AG09309 (cell line): ENCODE results near the gene EEPD1.
"Not testable (repeated sequence)": the region's sequence is repeated elsewhere in the genome, so short reads cannot be mapped to it uniquely, and the experiment has no call there.

Experiments
- DNase-seq: peaks from one replicate; pipeline ENCODE4 v3.0.0-alpha.2; 2010; ENCODE audit warnings: low read depth
- H3K4me3 ChIP-seq: 2 replicates; pipeline ENCODE4 v1.5.1; 2011; ENCODE audit warnings: mild to moderate bottlenecking, low read depth, low read length, moderate library complexity; ENCODE audit not compliant: control insufficient read depth
- TF ChIP-seq, protein P1 (sequence below): IDR thresholded peaks from 2 replicates; pipeline ENCODE4 v1.5.1; 2011; ENCODE audit warnings: mild to moderate bottlenecking, low read depth, low read length, inconsistent platforms; ENCODE audit not compliant: insufficient read depth, control insufficient read depth; ENCODE audit errors: missing control alignments

The EEPD1 gene

GRCh38 chr7:36238138-36238537 lies 85.1 kb downstream of the EEPD1 start:
- TF ChIP-seq, protein P1, sequence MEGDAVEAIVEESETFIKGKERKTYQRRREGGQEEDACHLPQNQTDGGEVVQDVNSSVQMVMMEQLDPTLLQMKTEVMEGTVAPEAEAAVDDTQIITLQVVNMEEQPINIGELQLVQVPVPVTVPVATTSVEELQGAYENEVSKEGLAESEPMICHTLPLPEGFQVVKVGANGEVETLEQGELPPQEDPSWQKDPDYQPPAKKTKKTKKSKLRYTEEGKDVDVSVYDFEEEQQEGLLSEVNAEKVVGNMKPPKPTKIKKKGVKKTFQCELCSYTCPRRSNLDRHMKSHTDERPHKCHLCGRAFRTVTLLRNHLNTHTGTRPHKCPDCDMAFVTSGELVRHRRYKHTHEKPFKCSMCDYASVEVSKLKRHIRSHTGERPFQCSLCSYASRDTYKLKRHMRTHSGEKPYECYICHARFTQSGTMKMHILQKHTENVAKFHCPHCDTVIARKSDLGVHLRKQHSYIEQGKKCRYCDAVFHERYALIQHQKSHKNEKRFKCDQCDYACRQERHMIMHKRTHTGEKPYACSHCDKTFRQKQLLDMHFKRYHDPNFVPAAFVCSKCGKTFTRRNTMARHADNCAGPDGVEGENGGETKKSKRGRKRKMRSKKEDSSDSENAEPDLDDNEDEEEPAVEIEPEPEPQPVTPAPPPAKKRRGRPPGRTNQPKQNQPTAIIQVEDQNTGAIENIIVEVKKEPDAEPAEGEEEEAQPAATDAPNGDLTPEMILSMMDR = no peak
- no peak for DNase-seq
- H3K4me3 ChIP-seq = no peak overlapping the region

DNA sequence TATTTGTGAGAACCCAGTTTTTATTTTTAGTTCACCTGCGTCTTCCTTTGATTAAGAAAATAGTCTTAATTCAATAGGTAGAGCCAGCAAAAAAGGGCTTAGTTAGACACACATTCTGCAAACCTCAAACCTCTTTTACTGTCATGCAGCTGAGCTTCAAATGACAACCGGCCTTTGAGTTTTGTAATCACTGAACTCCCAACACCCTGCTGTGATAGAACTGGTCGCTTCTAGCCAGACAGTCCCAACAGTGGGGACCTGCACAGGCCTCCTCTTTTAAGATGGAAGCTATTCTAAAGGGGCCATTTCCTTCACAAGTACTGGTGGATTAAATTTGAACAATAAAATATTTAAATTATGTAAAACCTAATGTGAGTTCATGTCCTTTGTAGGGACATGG lies 90.3 kb downstream of the EEPD1 start:
- DNase-seq, H3K4me3 ChIP-seq: not testable (repeated sequence)

- not testable (repeated sequence) for H3K4me3 ChIP-seq, DNase-seq
Measured at GRCh38 chr7:36244001-36244400, 90.9 kb downstream of the EEPD1 start.

- no peak overlapping the region for H3K4me3 ChIP-seq
- TF ChIP-seq, protein P1 = no peak
- no peak for DNase-seq
Measured at GRCh38 chr7:36244429-36244828, 91.4 kb downstream of the EEPD1 start.

DNA sequence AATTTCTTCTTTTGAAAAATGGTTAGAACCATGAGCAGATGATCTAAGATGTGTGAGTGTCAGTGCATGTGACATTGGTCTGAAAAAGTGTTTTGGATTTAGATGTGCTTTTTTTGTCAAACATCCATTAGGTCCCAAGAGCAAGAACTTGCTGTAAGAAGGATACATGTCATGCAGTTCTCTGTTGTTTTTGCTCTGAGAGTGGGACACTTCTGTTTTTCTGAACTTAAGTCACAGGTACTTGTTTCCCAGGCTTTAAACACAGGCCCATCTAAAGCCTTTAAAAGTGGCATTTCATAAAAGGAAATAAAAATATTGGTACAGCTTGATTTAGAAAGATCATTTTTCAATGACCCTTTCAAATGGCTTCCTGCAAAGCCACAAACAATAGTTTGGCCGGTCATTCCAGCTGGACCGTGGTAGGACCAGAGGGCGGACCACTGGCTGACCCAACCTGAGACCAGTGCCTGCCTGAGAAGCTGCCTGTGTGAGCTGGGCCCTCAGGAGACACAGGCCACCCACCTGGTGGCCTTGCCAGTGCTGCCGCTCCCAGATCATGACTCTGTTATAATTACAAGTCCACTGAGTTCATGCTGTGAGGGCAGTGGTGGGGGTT lies 92.7 kb downstream of the EEPD1 start:
- TF ChIP-seq, protein P1 = no peak
- H3K4me3 ChIP-seq = no peak overlapping the region
- DNase-seq = no peak

- no peak for DNase-seq
- no peak overlapping the region for H3K4me3 ChIP-seq
- TF ChIP-seq, protein P1 = no peak
Measured at GRCh38 chr7:36249091-36249490, 96.0 kb downstream of the EEPD1 start.

GRCh38 chr7:36253699-36254098 lies 100.6 kb downstream of the EEPD1 start:
- TF ChIP-seq, protein P1 = no peak
- DNase-seq = no peak
- no peak overlapping the region for H3K4me3 ChIP-seq

- DNase-seq, H3K4me3 ChIP-seq: not testable (repeated sequence)
Measured at GRCh38 chr7:36258510-36259259, 105.6 kb downstream of the EEPD1 start.
